22Rv1 (cell line): Measurements from ENCODE around the gene PANK4.

Source experiments
- CTCF ChIP-seq: fragments of 450-650 bp; IDR thresholded peaks from 2 replicates; pipeline ENCODE4 v1.5.1; 2017; ENCODE audit warnings: mild to moderate bottlenecking
- ZFX ChIP-seq: fragments of 450-650 bp; IDR thresholded peaks from 2 replicates; pipeline ENCODE4 v1.6.1; 2017; ENCODE audit warnings: antibody characterized with exemption, borderline replicate concordance

- no peak for TF ChIP-seq CTCF
- no peak for TF ChIP-seq ZFX
These were observed 32.6 kb downstream of the PANK4 start for GRCh38 chr1:2493691-2494322.
